Measurements from ENCODE around the gene CDK5RAP2.

GRCh38 chr9:120436446-120436845 is 143.5 kb downstream of the CDK5RAP2 start:
- TF ChIP-seq, protein P1, sequence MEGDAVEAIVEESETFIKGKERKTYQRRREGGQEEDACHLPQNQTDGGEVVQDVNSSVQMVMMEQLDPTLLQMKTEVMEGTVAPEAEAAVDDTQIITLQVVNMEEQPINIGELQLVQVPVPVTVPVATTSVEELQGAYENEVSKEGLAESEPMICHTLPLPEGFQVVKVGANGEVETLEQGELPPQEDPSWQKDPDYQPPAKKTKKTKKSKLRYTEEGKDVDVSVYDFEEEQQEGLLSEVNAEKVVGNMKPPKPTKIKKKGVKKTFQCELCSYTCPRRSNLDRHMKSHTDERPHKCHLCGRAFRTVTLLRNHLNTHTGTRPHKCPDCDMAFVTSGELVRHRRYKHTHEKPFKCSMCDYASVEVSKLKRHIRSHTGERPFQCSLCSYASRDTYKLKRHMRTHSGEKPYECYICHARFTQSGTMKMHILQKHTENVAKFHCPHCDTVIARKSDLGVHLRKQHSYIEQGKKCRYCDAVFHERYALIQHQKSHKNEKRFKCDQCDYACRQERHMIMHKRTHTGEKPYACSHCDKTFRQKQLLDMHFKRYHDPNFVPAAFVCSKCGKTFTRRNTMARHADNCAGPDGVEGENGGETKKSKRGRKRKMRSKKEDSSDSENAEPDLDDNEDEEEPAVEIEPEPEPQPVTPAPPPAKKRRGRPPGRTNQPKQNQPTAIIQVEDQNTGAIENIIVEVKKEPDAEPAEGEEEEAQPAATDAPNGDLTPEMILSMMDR (conservative IDR thresholded peaks at IDR 0.05): no peak
- no peak for TF ChIP-seq ZFX (IDR thresholded peaks at IDR 0.05)

Data from C4-2B (cell line).